DOHH2 (cell line): Measurements from ENCODE around the gene BLOC1S4.

ENCODE experiments used
- CTCF ChIP-seq: fragments of 200-600 bp; sonication (generic); IDR thresholded peaks from one replicate; pipeline ENCODE4 v1.5.1; 2014; ENCODE audit warnings: antibody characterized with exemption, mild to moderate bottlenecking, low read depth, low read length; ENCODE audit not compliant: poor library complexity, severe bottlenecking
- EZH2phosphoT487 ChIP-seq: fragments of 200-600 bp; sonication (generic); IDR thresholded peaks from 2 replicates; pipeline ENCODE4 v1.6.1; 2017; ENCODE audit warnings: borderline replicate concordance, mild to moderate bottlenecking, antibody characterized with exemption, low read length, moderate library complexity, mixed read lengths

GRCh38 chr4:6668391-6668790 is 47.6 kb upstream of the BLOC1S4 start:
- TF ChIP-seq CTCF (no peak), EZH2phosphoT487 (no peak)
